ENCODE data around the gene PCDH19.

Gene PCDH19

DNA sequence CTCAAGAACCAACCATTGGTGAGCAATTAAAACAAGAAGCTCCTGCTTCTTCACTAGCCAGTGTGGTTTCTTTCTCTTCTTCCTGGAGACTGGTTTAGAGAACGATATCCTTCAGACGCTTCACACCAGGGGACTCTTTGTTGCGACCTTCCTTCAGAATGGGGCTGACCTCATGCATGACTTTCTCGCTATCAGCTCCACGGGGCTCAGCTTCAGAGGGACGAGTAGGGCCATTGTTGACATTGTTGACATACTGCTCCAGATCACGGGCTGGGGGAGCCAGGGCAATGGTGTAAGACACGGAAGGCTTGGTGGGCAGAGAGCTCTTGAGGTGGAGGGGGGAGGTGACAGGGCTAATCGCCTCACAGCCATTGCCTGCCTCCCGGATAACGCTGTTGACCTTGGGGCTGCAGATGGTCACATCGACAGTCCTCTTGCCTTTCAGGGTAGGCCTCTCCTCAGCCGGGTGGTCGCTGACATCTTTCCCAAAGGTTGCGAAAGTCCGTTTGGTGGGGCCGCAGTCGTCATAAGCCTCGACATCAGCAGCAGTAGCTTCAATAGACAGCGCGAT is 113.8 kb downstream of the PCDH19 start:
- Histone ChIP-seq H3K4me1 (ENCODE audit: insufficient read depth, low read length) (no peaks in the 10 kb centered on the region), H3K9ac (ENCODE audit: low read depth, low read length) (no peak overlapping the region), H3K9me3 (ENCODE audit: control insufficient read depth, insufficient read depth, low read length) (no peaks in the 10 kb centered on the region), H3K36me3 (ENCODE audit: insufficient read depth, low read length) (no peaks in the 10 kb centered on the region)

DNA sequence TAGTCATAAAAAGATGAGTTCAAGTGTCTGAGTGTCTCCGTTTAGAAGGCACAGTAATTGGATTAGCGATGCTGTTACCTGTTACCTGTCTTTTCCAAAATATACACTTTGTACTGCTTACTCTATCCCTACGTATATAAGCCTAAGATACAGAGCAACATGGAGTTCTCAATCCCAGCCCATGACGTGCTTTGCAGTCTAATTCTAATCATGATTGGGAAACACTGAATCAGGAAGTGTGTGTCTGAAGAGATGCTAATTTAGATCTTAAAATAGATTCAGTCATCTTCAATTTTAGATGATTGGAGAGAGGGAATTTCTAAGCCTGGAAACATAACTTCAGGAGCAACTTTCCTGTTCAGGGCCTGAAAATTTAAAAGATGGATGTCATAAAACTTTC is 115.1 kb downstream of the PCDH19 start:
- no peak overlapping the region for H3K9ac ChIP-seq (ENCODE audit: low read depth, low read length)
- H3K36me3 ChIP-seq (ENCODE audit: insufficient read depth, low read length), result no peaks in the 10 kb centered on the region
- no peaks in the 10 kb centered on the region for H3K4me1 ChIP-seq (ENCODE audit: insufficient read depth, low read length)
- no peaks in the 10 kb centered on the region for H3K9me3 ChIP-seq (ENCODE audit: control insufficient read depth, insufficient read depth, low read length)

DNA sequence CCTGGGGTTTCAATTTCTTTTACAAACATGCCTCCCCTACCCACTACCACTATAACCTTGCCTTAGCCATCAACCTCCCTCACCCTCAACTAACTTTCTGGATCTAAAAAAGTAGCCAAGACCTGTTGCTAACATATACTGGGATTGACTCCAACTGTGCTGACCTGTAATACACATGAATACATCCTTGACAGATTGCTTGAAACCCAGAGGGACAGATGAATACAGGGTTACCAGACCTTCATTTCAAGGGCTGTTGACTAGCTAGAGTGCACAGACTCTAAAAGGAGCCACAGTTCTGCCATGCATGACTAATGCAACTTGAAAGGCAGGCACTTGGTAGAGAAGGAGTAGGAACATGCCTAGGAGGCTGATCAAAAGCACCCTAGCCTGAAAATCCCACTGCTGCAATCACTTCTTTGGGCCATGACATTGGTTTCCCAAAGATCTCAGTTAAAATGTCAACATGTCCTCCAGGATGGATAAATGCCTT is 121.0 kb downstream of the PCDH19 start:
- no peaks in the 10 kb centered on the region for H3K9me3 ChIP-seq (ENCODE audit: control insufficient read depth, insufficient read depth, low read length)
- H3K36me3 ChIP-seq (ENCODE audit: insufficient read depth, low read length), result no peaks in the 10 kb centered on the region
- H3K4me1 ChIP-seq (ENCODE audit: insufficient read depth, low read length), result no peaks in the 10 kb centered on the region
- no peak overlapping the region for H3K9ac ChIP-seq (ENCODE audit: low read depth, low read length)

DNA sequence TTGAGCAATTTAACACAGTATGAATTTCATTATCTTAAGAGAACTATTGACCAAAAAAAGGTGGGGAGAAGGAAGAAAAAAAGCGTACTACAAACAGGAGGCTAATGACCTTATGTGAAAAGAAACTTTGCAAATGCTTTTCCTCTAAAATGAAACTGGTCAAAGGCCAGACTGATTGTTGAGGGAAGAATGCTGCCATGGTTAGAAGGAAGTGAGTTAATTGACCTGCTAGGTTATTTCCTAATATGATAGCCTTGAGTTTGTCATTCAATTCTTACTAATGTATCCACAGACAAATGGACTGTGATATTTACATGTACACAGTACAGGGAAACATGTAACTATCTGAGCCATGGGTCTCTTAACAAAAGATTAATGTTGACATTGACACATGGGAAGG is 132.8 kb downstream of the PCDH19 start:
- H3K36me3 ChIP-seq (ENCODE audit: insufficient read depth, low read length), result no peaks in the 10 kb centered on the region
- no peaks in the 10 kb centered on the region for H3K9me3 ChIP-seq (ENCODE audit: control insufficient read depth, insufficient read depth, low read length)
- H3K9ac ChIP-seq (ENCODE audit: low read depth, low read length), result no peak overlapping the region
- no peaks in the 10 kb centered on the region for H3K4me1 ChIP-seq (ENCODE audit: insufficient read depth, low read length)

DNA sequence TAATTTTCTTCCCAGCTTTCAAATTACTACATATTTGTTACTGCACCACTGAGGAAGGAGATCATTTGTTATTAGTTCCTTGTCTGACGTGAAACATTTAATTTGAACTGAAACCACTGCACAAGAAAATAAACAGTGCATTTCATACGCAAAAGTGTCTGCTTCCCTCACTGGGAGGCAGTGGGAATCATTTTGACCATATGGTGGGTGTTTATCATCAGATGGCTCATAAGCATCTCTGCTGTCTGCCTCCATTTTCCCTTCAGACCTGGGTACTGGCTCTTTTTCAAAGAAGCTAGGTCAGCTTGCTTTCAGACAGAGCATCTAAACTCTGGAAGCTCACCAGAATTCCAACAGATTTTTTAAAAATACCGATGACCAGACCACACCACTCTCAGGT is 135.2 kb downstream of the PCDH19 start:
- Histone ChIP-seq H3K9ac (ENCODE audit: low read depth, low read length) (no peak overlapping the region), H3K4me1 (ENCODE audit: insufficient read depth, low read length) (no peaks in the 10 kb centered on the region), H3K9me3 (ENCODE audit: control insufficient read depth, insufficient read depth, low read length) (no peaks in the 10 kb centered on the region), H3K36me3 (ENCODE audit: insufficient read depth, low read length) (no peaks in the 10 kb centered on the region)

DNA sequence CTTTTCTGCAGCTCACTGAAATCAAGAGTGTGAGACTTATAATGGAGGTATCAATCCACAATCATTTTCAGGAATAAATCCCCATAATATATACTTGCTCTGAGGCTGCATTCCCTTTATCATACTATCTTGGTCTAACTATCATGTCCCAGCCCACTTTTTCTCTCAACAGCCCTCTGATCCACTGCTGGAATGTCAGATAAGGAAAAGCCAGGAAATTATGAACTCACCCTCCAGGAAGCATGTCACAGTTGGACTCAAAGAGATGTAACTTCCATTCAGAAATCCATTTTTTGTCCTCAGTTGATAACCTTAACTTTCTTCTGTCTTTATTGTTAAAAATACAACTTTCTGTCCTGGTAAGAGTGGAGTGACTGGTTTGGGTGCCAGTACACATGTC is 144.9 kb downstream of the PCDH19 start:
- no peaks in the 10 kb centered on the region for H3K36me3 ChIP-seq (ENCODE audit: insufficient read depth, low read length)
- H3K4me1 ChIP-seq (ENCODE audit: insufficient read depth, low read length), result no peaks in the 10 kb centered on the region
- H3K9ac ChIP-seq (ENCODE audit: low read depth, low read length), result no peak overlapping the region
- no peaks in the 10 kb centered on the region for H3K9me3 ChIP-seq (ENCODE audit: control insufficient read depth, insufficient read depth, low read length)

DNA sequence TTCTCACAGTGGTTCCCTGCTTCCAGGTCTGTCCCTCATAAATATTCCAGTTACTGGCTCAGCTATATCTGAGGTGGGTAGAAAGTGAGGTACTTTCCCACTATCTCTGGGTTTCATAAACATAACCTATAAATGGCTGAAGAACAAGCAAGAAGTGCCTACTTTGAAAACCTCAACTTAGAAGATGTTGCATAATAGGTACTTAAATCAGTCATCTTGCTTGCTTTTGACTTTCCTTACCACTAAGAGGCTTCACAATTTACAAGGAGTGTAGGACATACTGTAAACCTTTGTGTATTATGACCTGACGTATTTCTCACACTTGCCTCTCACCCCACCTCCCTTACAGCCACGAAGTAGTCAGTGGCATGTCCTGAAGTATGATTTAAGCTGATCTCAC is 145.9 kb downstream of the PCDH19 start:
- H3K9ac ChIP-seq (ENCODE audit: low read depth, low read length), result no peak overlapping the region
- H3K4me1 ChIP-seq (ENCODE audit: insufficient read depth, low read length), result no peaks in the 10 kb centered on the region
- no peaks in the 10 kb centered on the region for H3K9me3 ChIP-seq (ENCODE audit: control insufficient read depth, insufficient read depth, low read length)
- H3K36me3 ChIP-seq (ENCODE audit: insufficient read depth, low read length), result no peaks in the 10 kb centered on the region

DNA sequence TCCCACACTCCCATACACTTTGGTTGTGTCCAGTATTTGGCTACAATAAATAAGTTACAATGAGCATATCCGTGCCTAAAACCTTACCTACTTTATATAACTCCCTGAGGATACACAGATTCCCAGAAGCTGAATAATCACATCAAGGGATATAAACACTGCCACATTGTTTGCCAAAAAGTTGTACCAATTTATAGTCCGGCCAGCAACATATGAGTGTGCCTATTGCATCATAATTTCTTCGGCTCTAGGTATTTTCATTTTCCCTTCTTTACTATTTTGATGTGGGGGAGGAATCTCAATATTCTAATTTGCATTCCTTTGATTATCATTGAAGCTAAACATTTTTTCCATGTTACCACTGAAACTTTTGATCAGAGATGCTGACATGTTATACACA is 146.4 kb downstream of the PCDH19 start:
- H3K4me1 ChIP-seq (ENCODE audit: insufficient read depth, low read length), result no peaks in the 10 kb centered on the region
- no peaks in the 10 kb centered on the region for H3K9me3 ChIP-seq (ENCODE audit: control insufficient read depth, insufficient read depth, low read length)
- H3K36me3 ChIP-seq (ENCODE audit: insufficient read depth, low read length), result no peaks in the 10 kb centered on the region
- H3K9ac ChIP-seq (ENCODE audit: low read depth, low read length), result no peak overlapping the region

DNA sequence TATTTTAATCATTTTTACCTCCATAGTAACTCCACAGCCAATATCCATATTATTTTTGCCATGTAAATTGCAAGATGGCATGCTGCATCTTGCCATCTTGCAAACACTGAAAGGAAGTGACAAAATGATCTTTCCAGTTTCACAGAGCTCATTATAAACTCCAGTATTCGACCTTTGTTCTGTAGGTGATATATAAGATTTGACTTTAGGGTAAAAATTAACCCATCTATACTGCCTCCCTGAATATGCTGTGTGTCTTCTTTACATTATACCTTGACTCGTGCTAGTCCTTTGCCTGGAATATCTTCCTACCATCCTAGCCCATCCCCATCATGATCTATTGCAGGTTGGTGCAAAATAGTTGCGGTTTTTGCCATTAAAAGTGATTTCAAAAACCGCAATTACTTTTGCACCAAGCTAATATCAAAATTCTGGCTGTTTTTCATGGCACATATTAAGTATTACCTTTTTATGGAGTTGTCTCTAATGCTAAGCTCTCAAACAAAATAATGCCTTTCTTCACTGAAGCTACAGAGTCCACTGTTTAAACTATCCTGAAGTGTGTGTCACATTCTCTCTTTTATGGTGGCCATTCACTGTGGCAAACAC is 161.1 kb downstream of the PCDH19 start:
- H3K9me3 ChIP-seq (ENCODE audit: control insufficient read depth, insufficient read depth, low read length), result no peaks in the 10 kb centered on the region
- no peaks in the 10 kb centered on the region for H3K4me1 ChIP-seq (ENCODE audit: insufficient read depth, low read length)
- H3K36me3 ChIP-seq (ENCODE audit: insufficient read depth, low read length), result no peaks in the 10 kb centered on the region

DNA sequence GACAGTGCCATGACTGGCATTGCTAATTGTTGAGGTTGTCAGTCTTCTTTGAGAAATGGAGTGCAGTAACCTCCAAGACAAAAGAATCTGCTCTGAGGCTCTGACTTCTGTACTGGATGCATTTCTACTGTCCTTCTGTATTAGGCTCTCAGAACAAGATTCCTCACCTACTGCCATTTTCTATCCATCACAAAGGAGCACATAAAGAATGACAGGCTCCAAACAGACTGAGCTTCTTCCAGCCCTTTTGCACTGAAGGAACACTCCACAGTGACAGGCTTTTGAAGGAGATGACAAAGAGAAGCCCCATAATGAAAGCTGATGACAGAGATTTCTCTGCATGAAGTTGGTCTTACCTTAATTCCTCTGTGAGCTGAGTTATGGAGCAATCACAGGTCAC is 162.2 kb downstream of the PCDH19 start:
- Histone ChIP-seq H3K9me3 (ENCODE audit: control insufficient read depth, insufficient read depth, low read length) (no peaks in the 10 kb centered on the region), H3K4me1 (ENCODE audit: insufficient read depth, low read length) (no peaks in the 10 kb centered on the region), H3K9ac (ENCODE audit: low read depth, low read length) (no peak overlapping the region), H3K36me3 (ENCODE audit: insufficient read depth, low read length) (no peaks in the 10 kb centered on the region)

More for the DNA sequence above, 161.1 kb downstream of the PCDH19 start:
- H3K9ac ChIP-seq (ENCODE audit: low read depth, low read length), result no peak overlapping the region

DNA sequence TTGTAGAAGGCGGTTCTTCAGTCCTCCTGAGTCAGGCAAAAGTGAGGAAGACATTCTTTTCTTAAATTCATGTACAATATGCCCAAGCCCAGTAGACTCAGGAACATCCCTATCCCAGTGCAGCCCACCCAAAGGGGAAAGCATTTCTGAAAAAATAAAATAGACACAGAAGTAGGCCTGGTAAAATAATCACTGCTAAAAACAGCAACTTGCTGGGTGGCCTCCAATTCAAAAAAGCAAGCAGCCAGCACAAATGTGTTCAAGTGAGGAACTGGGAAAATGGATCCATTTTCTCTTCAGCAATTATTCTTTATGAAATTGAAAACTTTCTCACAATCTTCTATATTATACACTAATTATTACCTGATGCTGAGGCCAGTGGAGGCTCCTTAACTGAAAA is 165.4 kb downstream of the PCDH19 start:
- H3K36me3 ChIP-seq (ENCODE audit: insufficient read depth, low read length), result no peaks in the 10 kb centered on the region
- no peak overlapping the region for H3K9ac ChIP-seq (ENCODE audit: low read depth, low read length)
- H3K9me3 ChIP-seq (ENCODE audit: control insufficient read depth, insufficient read depth, low read length), result no peaks in the 10 kb centered on the region
- H3K4me1 ChIP-seq (ENCODE audit: insufficient read depth, low read length), result no peaks in the 10 kb centered on the region
